NCI-H2196 (cell line): ENCODE data around the gene SLC6A11.

Experiments
- DNase-seq: peaks from one replicate; lab custom pipeline; 2025; ENCODE audit not compliant: unreplicated experiment; lab: John Stamatoyannopoulos, UW

SLC6A11 gene

DNA sequence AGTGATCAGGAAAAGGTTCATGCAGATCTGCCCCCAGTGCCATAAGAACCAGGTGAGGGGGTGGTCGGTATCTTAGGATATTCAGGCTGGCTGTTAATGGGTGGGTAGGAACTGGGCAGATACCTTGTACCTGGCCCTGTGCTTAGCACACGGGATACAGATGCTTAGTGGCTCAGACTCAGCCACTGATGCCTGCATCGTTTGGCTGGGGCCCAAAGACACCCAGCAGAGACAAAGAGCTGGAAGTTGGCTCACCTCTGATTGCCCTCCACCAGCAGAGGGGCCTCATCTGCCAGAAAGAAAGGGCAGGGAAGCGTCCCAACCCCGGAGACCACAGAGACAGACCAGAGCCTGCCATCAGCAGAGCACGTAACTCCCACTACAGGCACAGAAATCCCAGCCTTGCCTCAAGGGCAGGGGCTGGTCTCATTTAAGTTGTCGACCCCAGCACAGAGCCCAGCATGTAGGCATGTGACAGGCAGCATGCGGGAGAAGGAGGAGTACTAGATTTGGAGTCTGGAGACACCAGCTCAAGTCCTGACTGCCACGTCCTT lies 112.5 kb downstream of the SLC6A11 start:
- DNase-seq: no peak

DNA sequence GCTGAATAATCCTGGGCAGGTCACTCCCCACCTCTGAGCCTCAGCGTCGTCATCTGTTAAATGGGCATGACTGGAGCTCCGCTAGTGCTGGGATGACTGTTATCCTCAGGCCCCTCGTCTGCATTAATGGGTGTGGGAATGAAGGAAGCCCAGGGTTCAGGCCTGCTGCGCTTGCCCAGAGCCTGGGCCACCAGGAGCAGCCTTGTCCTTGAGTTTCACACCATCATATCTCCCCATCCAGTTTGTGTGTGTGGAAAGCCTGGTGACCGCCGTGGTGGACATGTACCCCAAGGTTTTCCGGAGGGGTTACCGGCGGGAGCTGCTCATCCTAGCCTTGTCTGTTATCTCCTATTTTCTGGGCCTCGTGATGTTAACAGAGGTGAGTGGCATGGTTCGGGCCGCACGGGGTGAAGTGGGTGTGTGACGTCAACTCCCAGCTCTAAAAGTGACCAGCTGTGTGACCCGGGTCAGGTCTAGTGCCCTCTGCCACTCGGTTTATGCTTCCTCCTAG lies 113.0 kb downstream of the SLC6A11 start:
- no peak for DNase-seq

DNA sequence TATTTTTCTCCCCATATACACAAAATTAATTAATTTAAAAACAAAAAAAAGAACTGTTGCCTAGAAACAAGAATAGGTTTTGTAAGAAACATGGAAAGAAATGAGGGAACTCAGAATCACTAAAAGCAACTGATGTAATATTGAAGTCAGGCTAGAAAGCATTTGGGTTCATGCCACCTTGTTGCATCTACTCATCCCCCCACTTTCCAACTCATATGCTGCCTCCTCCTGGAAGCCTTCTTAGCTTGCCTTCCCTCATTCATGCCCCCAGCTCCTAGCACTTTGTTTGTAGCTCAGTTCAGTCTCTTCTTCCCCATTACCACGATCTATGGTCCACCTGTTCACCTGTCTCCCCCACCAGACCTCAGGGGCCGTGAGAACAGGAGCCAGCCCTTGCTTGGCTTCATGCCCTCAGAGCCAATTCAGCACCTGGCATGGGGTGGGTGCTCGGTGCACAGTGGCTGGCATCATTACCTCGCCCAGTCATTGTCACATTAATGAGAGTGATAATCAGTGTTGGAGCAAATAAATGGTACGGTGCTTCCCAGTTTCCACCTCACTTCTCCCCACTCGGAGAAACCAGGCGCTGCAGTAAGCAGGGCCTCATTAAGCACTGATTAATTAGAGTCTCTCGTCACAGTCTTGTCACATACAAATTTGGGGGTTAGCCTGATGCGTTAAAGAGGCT lies 114.1 kb downstream of the SLC6A11 start:
- DNase-seq: no peak

DNA sequence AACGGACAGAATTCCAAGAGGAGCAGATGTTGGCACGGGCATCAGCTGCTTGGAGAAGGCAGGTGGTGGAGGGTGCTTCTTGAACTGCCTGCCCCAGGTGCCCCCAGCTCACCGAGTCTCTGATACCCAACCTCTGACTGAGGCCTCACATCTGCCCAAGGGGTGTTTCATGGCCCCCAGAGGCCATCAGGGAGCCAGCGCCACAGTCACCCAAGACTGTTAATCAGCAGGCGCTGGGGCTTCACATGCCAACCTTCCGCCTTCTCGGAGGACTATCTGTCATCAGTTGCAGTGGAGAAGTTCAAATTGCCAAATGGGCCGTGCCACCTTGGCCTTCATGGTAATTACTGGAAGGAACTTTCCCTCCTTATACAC lies 114.6 kb downstream of the SLC6A11 start:
- no peak for DNase-seq

DNA sequence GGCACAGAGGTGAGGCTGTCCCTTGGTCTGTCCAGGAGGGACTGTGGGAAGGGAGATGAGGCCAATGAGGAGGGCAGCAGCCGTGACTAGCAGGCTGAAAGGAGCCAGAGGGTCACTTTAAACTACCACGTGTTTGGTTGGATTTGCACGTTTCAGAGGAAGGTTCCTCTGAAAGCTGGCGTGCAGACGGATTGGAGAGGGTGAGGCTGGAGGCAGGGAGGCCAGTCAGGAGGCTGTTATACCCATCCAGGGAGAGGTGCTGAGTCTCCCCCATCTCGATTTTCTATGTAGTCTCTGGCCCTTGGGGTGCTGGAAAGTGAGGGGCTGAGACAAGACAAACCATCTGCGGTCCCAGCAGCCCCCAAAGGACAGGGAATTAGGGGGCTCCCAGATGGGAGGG lies 116.6 kb downstream of the SLC6A11 start:
- DNase-seq: no peak

- DNase-seq: no peak
These were observed 117.0 kb downstream of the SLC6A11 start for GRCh38 chr3:10933021-10933420.

DNA sequence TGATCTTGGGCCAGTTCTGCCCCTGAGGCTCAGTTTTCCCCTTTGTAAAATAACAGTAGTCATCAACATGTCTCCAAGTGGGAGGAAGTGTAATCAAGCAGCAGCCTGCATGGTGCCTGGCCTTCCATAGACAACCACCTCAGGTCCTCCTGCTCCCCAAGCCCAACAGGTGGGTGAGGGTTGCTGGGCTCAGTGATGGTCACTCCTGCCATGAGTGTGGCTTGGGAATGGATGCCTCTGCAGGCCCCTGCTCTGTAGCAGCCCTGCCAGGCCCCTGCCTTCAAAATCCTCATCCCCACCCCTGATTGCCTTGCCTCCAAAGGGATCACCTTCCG lies 117.4 kb downstream of the SLC6A11 start:
- DNase-seq: no peak

GRCh38 chr3:10933805-10934481 lies 117.9 kb downstream of the SLC6A11 start:
- no peak for DNase-seq

DNA sequence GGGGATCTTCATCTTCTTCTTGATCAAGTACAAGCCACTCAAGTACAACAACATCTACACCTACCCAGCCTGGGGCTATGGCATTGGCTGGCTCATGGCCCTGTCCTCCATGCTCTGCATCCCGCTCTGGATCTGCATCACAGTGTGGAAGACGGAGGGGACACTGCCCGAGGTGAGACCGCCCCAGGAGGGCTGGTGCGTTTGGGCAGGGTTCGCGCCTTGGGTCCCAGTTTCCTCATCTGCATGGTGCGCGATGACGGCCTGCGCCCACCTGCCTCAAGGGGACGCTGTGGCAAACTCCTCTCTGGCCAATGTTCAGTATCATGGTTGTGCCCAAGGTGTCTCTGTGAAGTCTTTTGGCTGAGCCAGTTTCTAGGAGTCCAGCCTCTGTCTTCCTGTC lies 119.0 kb downstream of the SLC6A11 start:
- DNase-seq: no peak

GRCh38 chr3:10935846-10936631 lies 120.0 kb downstream of the SLC6A11 start:
- no peak for DNase-seq

- DNase-seq: no peak
These were observed 120.7 kb downstream of the SLC6A11 start for GRCh38 chr3:10936686-10937085.

DNA sequence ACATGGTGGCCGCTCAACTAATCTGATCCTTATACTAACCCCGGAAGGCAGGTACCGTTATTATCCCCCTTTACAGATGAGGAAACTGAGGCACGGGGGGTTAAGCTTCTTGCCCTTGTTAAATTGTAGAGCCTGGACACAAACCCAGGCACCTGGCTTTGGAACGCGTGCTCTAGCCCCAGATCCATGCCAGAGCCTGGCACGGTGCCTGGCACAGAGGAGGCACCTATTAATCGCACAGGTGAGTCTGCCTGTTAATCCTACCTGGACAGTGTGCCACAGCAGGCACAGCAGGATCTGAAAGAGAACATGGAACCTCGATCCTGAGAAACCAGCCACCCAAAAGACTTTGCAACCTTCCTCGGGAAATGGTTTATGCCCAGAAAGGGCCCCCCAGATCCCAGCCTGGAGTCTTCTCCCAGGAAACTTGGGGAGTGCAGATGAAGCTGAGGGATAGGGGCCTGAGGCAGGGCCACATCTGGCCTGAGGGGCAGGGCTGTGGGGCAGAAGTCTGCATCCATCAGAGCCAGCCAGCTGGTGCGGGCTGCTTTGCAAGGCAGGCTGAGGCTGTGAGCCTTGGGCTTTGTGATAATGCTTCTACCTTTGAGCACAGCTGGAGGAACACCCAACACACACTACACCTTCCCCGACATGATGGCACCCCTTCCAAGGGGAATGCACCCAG lies 121.3 kb downstream of the SLC6A11 start:
- DNase-seq: no peak

GRCh38 chr3:10939556-10939955 lies 123.5 kb downstream of the SLC6A11 start:
- no peak for DNase-seq

GRCh38 chr3:10940106-10940505 lies 124.1 kb downstream of the SLC6A11 start:
- no peak for DNase-seq

DNA sequence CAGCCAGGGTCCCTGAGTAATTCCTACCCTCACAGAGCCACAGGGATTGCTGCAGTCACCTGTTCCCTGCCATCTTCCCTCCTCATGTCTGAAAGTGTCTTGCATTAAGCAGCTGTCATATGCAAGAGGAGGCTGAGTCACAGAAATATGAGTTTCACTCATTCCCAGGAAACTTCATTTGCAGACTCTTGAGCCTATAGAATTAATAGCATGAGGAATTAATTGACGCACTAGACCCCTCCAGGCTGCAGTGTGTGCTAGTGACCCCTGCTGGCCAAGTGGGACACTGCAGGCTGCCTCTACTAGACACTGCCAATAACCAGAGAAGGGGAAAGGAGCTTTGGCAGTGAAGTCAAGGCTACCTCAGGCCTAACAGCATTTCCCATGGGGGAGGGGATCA lies 125.9 kb downstream of the SLC6A11 start:
- DNase-seq: no peak

DNA sequence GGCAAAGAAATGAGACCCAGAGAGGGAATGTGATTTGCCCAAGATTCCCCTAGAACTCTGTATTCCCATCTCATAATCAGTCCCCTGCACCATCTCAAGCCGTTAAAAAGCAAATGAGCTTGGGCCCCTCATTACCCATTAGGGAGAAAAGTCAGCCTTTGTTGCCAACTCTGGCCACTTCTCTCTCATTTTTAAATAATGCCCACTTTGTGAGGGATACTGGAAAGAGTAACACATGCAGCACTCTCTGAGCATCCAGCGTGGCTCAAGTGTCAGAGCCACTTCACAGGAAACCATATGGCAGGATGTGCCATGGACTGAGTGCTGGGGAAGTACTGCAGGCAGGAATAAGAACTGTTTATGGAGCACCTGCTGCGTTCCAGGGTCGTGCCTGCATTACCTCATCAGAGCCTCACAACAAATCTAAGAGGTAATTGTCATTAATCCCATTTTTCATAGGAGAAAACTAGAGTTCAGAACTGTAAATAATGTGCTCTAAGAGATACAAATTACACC lies 126.7 kb downstream of the SLC6A11 start:
- DNase-seq: no peak

DNA sequence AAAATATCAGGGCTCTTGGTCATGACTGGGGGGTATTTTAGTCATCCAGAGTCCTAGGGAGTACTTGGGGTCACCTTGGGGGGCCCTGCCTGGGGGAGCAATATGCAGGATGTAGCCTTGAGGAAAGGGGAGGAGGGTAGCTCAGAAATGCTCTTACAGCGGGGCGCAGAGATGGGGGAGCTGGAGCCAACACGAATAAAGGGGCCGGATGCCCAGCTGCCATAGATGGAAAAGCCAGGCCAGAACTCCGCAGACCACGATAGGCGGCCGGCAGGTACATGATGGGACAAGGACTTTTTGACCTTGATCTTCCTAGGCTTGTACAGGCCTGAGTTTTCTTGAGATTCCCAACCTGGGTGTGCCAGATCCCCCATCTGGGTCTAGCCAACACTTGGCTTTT lies 128.8 kb downstream of the SLC6A11 start:
- DNase-seq: no peak

GRCh38 chr3:10945683-10946287 lies 129.8 kb downstream of the SLC6A11 start:
- DNase-seq: peak; percentile 42

- DNase-seq: no peak
These were observed 130.5 kb downstream of the SLC6A11 start for GRCh38 chr3:10946526-10946925.

DNA sequence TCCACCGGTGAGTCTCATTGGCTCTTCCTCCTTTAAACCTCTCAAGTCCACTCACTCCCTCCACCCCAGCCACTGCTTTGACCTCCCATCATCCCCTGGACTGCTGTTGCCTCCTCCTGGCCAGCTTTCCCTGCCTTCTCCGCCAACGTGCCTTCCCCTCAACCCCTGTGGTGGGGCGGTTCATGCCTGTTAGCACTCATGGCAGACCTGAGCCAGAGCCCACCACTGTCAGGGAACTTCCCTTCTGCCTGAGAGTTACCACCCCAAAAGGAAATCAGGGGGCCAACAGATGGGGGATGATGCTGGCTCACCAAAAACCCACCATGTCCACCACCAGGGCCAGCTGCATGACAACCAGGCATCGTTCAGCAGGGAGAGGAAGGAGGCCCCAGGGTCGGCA lies 132.3 kb downstream of the SLC6A11 start:
- DNase-seq: no peak

DNA sequence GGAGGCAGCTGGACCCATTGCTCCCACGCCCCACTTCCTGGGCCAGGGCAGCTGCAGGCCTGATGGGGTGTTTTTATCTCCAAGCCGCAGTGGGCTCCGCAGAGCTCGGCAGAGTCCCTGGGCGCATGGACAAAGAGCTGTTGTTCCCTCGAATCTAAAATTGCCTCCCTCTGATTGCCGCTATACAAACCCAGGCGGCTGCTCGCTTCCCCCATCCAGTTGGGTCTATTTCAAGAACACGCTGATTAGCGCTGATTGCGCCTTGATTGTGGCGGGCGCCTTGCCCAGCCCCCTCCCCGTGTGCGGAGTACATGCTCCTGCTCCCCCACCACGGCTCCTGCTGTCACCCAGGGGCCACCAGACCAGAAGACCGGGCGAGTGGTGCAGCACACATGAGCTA lies 133.2 kb downstream of the SLC6A11 start:
- DNase-seq: no peak
